Kidney glomerular epithelial cell (primary cell): ENCODE data around the gene VWA1.
"Not testable (repeated sequence)": the region's sequence is repeated elsewhere in the genome, so short reads cannot be mapped to it uniquely, and the experiment has no call there.

Experiments
- DNase-seq: peaks from one replicate; lab custom pipeline; 2025; lab: John Stamatoyannopoulos, UW

VWA1 gene

DNA sequence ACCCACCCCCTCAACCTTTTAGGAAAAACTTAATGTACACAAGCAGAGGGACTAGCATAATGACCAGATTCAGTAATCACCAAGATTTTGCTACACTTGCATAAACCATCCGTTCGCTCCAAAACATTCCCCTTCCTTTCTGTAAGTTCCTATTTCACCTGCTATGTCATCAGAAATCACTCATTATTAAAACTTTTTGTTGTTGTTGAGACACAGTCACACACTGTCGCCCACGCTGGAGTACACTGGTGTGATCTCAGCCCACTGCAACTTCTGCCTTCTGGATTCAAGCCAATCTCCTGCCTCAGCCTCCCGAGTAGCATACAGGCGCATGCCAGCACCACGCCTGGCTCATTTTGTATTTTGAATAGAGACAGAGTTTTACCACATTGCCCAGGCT is 31.8 kb upstream of the VWA1 start:
- DNase-seq = no peak

DNA sequence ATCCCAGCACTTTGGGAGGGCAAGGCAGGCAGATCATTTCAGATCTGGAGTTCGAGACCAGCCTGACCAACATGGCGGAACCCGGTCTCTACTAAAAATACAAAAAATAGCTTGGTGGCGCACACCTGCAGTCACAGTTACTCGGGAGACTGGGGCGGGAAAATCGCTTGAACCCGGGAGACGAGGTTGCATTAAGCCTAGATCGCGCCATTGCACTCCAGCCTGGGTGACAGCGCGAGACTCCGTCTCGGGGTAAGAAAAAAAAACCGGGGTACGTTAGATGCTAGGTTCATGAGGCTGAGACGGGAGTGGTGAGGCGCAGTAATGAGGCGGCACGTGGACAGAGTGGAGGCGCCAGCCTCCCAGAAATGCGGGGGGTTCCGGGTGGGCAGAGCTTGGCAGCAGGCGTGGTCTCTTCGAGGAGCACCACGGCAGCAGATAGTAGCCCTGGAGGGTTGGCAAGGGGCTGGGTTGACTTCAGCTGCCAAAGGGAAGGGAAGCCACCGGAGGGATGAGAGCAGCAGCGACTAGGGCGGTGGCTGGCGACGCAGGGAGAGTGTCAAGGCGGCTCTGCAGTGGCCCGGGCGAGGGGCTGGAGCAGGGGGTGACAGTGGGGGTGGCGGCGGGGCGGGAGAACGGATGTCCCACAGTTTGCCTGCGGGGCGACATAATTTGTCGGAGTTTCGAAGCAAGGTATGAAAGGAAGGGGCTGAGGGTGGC is 29.2 kb upstream of the VWA1 start:
- no peak for DNase-seq

DNA sequence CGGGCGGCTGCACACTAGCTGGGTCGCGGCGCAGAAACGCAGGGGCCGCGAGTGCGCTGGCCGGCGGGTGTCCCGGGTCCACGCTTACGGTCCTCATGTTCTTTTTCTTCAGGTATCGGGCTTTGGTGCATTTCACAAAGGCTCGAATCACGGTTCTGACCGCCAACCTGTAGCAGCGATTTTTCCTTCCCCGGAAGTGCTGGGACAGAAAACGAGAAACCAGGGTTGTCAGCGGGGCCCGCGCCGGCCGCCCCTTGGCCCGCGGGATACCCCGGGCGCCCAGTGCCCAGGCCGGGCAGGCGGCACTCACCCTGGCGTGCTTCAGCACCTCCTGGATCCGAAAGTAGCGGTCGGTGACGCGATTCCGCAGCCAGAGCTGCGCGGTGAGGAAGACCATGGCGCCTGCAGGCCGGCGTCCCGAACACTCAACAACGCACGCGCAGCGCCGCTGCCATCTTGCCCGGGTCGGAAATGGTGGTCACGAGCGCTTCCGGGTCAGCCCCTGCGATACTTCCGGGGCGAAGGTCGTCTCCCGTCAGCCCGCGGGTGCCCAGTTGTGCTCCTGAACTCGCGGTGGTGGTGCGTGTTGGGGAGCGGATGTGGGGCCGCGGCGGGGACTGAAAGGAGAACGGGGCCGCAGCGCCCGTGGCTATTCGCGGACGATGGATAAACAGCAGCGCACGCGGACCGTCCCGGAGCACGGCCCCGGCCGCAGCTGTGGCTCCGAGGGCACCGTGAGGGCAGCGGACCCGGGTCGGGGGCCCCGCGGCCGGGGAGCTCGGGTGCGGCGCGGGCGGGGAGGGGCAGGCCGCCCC is 28.5 kb upstream of the VWA1 start, which contains the start of gene MRPL20:
Gene MRPL20 (minus strand): TSS at position 473 of the 815 bp plus-strand sequence. CDS start 76 bp downstream, at position 397.
- DNase-seq = peak; percentile 64

DNA sequence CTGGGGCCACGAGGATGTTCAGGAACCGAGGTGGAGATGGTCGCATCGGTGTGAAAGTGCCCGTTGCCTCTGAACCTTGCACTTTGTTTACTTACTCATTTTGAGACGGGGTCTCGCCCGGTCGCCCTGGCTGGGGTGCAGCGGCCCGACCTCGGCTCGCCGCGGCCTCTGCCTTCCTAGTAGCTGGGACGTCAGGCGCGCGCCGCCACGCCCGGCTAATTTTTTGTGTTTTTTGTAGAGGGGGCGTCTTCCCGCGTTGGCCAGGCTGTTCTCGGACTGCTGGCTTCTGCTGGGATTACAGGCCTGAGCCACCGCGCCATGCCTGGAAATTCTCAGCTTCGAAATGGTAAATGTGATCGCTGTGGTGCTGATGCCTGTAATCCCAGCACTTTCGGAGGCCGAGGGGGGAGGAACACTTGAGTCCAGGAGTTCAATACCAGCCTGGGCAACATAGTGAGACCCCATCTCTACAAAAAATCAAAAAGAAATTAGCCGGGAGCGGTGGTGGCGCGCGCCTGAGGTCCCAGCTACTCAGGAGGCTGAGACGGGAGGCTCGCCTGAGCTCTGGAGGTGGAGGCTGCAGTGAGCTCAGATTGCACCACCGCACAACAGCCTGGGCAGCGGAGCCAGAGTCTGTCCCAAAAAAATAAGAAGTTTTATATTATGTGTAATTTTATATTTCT is 27.7 kb upstream of the VWA1 start:
- DNase-seq = no peak

DNA sequence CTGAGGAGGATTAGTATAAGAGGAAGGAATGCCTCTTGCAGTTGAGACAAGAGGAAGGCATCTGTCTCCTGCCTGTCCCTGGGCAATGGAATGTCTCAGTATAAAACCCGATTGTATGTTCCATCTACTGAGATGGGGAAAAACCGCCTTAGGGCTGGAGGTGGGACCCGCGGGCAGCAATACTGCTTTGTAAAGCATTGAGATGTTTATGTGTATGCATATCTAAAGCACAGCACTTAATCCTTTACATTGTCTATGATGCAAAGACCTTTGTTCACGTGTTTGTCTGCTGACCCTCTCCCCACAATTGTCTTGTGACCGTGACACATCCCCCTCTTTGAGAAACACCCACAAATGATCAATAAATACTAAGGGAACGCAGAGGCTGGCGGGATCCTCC is 25.3 kb upstream of the VWA1 start:
- DNase-seq = not testable (repeated sequence)

DNA sequence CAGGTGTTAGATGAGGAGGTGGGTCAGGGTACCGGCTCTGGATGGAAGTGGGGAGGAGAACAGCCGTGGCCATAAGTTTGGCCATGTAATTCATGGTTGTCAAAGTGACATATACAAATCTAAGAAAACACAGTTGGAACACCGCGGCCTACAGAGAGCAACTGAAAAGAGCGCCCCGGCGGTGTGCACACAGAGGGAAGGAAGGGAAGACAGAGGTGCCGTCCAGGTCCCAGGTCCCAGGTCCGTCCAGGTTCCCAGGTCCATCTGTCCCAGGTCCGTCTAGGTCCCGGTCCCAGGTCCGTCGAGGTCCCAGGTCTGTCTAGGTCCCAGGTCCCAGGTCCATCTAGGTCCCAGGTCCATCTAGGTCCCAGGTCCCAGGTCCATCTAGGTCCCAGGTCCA is 23.9 kb upstream of the VWA1 start:
- no peak for DNase-seq

DNA sequence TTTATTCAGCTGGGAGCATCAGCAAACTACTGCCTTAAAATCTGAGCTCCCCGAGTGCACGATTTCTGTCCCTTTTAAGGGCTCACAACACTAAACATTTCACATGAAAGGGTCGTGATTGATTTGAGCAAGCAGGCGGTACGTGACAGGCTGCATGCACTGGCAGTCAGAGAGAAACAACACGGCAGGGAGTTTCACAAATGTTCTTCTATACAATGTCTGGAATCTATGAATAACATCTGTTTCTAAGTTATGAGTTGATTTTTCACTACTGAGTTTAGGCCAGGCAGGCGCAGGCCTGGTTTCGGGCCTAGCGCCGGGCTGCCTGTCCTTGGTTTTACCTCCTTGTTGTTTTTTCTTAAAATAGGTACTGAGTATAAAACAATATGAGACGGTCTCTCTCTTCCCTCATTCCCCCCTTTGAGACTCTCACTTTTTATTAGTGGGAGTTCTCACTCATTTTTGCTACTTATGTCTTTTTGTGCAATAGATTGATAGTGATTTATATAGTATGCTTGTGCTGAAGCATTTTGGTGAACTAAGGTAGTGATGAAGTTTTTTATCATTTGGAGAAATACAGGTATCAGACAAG is 23.1 kb upstream of the VWA1 start:
- DNase-seq = not testable (repeated sequence)

DNA sequence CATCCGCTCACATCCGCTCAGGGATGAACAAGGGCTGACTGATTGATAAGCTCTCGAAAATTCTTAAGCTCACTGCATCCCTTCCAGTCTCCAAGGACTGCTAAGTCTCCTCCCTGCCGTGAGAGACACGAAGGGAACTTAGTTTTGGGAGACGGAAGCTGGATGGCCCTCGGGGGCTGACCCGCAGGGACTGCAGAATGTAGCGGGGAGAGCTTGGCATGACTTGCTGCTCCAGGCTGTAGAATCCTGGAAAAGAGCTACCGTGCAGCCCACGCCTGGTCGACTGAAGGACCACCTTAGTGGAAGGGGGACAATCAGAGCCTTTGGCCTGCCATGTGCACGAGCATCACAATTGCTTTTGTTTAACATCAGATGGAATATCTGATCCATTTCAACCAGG is 19.7 kb upstream of the VWA1 start:
- DNase-seq = no peak

DNA sequence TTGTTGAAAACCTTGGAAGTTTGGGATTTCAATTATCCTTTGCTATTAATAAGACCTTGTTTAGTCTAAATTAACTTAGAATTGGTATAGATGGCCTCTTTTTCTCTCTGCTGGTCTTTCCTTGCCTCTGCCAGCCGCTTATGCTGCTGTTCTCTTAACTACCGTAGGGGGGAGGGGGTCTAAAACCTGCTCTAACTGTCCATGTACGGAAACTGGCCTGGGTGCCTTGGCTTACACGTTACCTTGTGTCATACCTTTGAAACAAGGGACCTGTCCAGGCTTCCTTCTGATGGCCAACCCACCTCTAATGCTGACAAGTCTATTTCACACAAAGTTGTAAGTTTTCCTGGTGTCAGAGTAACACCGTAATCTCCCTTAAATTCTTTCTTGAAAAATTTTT is 18.1 kb upstream of the VWA1 start:
- not testable (repeated sequence) for DNase-seq

DNA sequence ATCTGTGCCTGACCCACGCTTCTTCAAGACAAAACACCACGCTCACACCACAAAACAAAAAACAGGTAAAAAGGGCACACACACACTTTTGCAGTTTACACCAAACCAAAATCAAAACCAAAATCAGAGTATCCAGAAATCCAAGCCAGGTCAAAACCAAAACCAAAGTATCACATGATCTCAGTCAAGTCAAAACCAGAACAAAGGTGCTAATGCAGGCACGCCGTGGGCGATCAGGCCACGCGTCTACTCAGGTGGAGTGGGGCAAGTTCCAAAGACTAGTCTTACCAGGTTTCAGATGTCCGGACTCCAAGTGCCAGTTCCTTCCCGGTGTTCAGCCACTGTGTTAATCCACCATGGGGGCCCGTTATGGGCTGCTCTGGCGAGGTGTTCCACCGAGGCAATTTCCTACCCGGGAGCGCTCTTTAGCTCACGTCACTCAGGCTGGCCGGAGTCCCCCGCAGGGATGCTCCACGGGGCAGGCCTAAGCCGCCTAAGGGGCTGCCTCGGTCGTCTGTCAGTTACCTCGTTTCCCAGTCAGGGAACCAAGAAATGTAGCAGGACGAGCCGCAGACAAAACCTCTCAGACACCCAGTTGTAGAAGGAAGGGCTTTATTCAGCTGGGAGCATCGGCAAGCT is 17.5 kb upstream of the VWA1 start:
- DNase-seq = not testable (repeated sequence)

DNA sequence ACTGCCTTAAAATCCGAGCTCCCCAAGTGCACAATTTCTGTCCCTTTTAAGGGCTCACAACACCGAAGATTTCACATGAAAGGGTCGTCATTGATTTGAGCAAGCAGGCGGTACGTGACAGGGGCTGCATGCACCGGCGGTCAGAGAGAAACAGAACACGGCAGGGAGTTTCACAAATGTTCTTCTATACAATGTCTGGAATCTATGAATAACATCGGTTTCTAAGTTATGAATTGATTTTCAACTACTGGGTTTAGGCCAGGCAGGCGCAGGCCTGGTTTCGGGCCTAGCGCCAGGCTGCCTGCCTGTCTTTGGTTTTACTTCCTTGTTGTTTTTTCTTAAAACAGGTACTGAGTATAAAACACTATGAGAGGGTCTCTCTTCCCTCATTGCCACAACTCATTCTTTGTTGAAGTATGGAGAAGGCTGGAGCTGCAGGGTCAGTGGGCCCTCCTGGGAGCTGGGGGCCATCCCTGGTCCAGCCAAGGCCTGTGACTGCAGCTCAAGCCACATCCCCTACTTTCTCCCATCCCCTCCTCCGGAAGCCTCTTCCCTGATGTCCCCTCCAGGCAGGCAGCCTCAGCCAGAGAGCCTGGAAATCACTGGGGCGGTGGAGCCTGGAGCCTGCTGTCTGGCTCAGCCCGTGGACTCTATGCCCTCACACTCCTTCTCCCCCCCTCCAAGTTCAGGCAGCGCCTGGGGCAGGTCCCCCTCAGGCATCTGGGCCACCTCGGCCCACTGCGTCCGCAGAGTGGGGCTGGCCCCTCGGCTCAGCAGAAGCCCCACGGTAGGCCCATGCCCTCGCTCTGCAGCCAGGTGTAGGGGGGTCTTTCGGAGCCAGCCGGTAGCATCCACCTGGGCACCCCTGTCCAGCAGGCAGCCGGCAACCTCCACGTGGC is 16.8 kb upstream of the VWA1 start:
- no peak for DNase-seq

DNA sequence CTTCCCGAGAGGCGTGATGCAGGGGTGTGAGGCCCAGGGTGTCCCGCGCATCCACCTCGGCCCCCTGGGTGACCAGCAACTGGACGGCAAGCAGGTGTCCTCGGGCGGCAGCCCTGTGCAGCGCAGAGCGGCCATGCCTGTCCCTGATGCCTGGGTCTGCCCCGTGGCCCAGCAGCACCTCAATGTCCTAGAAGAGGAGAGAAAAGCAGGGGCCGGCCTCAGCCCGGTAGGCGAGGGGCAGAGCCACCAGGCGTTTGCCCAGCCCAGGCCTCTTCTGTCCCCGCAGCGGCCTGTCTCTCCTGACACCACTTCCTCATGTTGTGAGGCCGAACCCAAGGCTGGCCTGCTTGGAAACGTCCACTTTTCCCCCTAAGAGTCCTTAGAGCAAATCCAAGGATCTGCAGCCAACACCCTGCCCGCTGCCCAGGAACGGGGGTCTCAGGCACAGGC is 16.1 kb upstream of the VWA1 start:
- no peak for DNase-seq

DNA sequence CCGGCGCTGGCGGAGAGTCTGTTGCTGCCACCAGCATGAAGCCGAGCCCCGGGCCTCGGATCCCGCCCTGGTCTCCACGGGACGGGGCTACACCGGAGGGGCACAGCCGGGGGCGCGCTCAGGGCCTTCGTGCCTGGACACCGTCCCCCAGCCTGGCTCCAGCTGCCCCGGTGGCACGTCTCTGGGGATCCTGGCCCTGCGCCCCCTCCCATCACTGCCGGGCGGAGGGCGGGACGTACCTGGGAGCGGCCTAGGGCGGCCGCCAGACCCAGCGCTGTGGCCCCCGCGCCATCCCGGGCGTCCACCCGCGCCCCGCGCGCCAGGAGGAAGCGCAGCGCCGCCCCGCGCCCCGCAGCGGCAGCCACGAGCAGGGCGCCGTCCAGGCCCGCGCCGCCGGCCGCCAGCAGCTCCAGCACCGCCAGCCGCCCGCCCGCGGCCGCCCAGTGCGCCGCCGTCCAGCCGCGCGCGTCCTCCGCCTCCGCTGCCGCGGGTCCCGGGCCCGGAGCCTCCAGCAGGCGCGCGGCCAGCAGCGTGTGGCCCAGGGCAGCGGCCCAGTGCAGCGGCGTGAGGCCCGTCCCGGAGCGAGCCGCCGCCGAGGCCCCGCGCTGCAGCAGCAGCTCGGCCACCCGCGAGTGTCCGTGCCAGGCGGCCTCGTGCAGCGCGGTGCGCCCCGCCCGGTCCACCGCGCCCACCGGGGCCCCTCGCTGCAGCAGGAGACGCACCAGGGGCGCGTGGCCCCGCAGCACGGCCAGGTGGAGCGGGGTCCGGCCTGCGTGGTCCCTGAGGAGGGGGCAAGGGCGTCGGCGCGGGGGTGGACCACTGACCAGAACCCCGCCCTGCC is 15.5 kb upstream of the VWA1 start:
- DNase-seq = no peak

DNA sequence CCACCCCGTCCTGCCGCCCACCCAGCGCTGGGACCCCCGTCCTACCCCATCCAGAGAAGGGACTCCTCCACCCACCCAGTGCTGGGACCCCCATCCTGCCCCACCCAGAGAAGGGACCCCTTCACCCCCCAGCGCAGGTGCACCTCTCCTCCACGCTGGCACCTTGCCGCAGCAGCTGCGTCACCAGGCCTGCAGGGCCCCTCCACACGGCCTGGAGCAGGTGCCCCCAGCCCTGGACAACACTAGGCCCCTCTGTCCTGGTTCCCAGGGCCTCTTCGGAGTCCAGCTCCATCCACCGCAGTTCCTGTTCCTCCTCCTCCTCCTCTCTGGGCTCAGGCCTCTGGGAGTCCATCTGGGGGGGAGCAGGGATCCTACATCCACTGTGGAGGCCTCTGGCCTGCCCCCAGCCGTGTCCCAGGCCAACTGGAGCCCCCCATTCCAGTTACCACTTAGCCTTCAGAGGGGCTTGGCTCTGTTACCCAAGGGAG is 14.8 kb upstream of the VWA1 start:
- DNase-seq = no peak

DNA sequence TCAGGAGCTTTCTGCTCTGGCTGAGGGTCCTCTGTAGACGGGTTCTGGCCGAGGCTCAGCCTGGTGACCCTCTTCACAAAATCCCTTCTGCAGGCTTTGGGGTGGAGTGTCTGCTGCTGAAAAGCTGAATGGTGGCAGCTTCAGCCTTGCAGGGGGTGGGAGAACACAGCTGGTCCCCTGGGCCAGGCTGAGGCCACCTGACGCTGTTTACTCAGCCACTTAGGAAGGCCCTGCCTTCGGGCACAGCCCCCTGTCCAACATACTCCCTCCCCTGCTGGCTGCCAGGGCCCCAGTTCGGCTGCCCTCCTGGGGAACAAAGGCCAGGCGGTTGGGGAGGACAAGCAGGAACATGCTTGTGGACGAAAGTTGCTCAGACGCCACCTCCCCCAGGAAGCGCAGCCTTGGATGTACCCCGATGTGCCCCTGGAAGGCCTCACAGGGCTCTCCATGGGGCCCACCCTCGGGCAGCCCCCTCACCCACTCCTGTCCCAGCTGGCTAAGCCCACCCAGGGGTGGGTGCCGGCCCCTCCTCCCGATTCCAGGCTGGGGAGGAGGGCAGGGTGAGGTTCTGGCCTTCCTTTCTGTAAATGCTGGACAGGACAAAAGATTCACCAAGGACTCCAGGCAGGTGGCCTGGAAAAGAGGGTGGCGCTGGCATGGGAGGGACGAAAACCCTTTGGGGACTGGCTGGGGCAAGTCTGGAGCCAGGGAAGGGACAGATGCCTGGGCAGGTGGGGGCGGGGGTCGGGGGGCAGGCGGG is 14.2 kb upstream of the VWA1 start, which contains the start of gene ANKRD65:
Gene ANKRD65 (minus strand): TSS at position 130 of the 760 bp plus-strand sequence. CDS start 271 bp downstream, outside the sequence.
- no peak for DNase-seq

DNA sequence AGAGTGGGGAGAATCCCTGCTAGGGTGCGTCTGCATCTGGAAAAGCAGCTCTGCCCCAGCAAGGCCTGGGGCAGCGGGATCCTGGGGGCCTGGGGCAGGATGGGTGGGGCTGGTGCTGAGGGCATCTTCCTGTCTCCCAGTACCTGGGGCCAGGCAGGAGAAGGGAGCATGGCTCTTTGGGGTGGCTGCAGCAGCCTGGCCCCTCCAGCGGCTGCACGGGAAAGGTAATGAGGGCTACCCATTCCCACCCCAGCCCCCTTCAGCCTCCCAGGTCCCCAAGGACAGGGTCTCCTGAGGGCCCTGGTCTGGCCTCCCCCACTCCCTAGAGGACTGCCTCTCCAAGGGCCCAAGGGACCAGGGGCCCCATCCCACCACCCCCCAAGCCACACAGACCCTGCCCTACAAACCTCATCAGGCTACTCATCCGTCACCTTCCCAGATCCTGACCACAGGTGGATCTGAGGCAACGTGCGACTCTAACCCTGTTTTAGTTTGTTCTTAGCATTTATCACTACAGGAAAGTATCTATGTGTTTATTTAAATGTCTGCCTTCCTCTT is 13.5 kb upstream of the VWA1 start:
- no peak for DNase-seq

DNA sequence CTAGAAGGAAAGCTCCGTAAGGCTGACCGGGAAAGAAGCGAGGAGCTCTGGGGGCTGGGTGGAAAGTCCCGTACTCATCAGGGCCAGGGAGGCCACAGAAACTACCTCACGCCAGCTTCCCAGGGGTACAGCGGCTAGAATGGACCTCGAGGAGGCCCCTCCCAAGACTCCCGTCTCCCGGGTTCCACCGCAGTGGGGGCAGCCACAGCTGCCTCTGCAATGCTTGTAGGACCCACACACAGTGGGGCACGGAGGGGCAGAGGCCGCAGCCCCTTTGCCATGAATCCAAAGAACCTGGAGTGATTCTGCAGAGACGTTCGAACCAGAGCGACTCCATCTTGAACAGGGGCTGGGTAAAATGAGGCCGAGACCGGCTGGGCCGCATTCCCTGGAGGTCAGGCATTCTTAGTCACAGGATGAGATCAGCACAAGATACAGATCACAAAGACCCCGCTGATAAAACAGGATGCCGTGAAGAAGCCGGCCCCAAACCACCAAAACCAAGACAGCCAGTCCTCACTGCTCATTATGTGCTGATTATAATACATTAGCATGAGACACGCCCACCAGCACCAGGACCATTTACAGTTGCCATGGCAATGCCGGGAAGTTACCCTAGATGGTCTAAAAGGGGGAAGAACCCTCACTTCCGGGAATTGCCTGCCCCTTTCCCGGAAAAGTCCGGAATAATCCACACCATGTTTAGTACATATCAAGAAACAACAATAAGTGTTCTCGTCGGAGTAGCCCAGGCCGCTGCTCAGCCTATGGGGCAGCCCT is 12.8 kb upstream of the VWA1 start:
- DNase-seq = no peak

DNA sequence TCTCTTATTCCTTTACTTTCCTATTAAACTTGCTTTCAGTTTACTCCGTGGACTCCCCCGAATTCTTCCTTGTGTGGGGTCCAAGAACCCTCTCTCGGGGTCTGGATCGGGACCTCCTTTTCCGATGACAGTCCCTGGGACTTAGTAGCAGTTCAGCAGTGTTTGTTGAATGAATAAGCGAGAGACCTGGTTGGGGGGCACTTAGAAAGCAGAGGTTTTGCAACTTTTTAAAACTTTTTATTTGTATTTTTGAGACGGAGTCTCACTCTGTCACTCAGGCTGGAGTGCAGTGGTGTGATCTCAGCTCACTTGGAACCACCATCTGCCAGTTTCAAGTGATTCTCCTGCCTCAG is 12.3 kb upstream of the VWA1 start:
- no peak for DNase-seq
